Activated CD8-positive, alpha-beta memory T cell treated with anti-CD3 and anti-CD28 coated beads for 1 hour (primary cell): Measurements from ENCODE around the gene MRPL1.

ENCODE experiments used
- DNase-seq, 2 donors: peaks; one replicate each; pipeline ENCODE4 v3.0.0-alpha.2; 2020; ENCODE audit warnings: low read depth in 1 of 2; ENCODE audit errors: extremely low read depth in 1 of 2

Gene MRPL1

GRCh38 chr4:77862478-77863216 lies at the start of gene MRPL1:
Gene MRPL1, plus strand, starts transcription at chr4:77862830. Its CDS starts 19 bp downstream, at chr4:77862849.
- peak; percentile 75 to 82 for DNase-seq

- DNase-seq = no peak
Observed at GRCh38 chr4:77815636-77816035, 47.0 kb upstream of the MRPL1 start.

- no peak for DNase-seq
Observed at GRCh38 chr4:77816546-77816945, 46.1 kb upstream of the MRPL1 start.

GRCh38 chr4:77817304-77818072 lies 45.1 kb upstream of the MRPL1 start:
- no peak for DNase-seq

GRCh38 chr4:77818073-77818601 lies 44.5 kb upstream of the MRPL1 start:
- no peak for DNase-seq

GRCh38 chr4:77818602-77819403 lies 43.8 kb upstream of the MRPL1 start, which contains the start of gene CNOT6L:
Gene CNOT6L, minus strand, starts transcription at chr4:77819368. Its CDS starts 60 bp downstream, at chr4:77819308.
- DNase-seq = peak in 1 of 2 donors; percentile 78

GRCh38 chr4:77819404-77819842 lies 43.2 kb upstream of the MRPL1 start:
- DNase-seq = peak in 1 of 2 donors; percentile 58

- DNase-seq = peak; percentile 88 to 94
Observed at GRCh38 chr4:77819843-77820648, 42.6 kb upstream of the MRPL1 start.

- DNase-seq = no peak
Observed at GRCh38 chr4:77820649-77821561, 41.7 kb upstream of the MRPL1 start.

- DNase-seq = no peak
Observed at GRCh38 chr4:77821775-77822174, 40.9 kb upstream of the MRPL1 start.

- DNase-seq = no peak
Observed at GRCh38 chr4:77826275-77826674, 36.4 kb upstream of the MRPL1 start.

GRCh38 chr4:77827343-77827742 lies 35.3 kb upstream of the MRPL1 start:
- DNase-seq = no peak

- DNase-seq = no peak
Observed at GRCh38 chr4:77833126-77833724, 29.4 kb upstream of the MRPL1 start.

GRCh38 chr4:77834403-77834802 lies 28.2 kb upstream of the MRPL1 start:
- DNase-seq = no peak

- DNase-seq = no peak
Observed at GRCh38 chr4:77843628-77844027, 19.0 kb upstream of the MRPL1 start.

- no peak for DNase-seq
Observed at GRCh38 chr4:77844363-77844762, 18.3 kb upstream of the MRPL1 start.

- no peak for DNase-seq
Observed at GRCh38 chr4:77845400-77845799, 17.2 kb upstream of the MRPL1 start.

GRCh38 chr4:77845929-77846328 lies 16.7 kb upstream of the MRPL1 start:
- DNase-seq = no peak

GRCh38 chr4:77848508-77848907 lies 14.1 kb upstream of the MRPL1 start:
- no peak for DNase-seq
